GM12878 (cell line): ENCODE data around the gene GSS. TPM values are rescaled to one million over a fixed set of nuclear protein-coding genes. Genes with fewer than 3 reads are reported as not detected.

Source experiments
- ATAC-seq: fragments of 200-7000 bp; cut with Tn5 transposase; 3 replicates; pipeline ENCODE4 v1.9.1; 2020; ENCODE audit warnings: mild to moderate bottlenecking, moderate library complexity
- BruUV-seq: library from RNA; stranded (reverse); fragments of 400-500 nt; replicated peaks from 2 replicates; lab custom pipeline; 2021; lab: Mats Ljungman, UMichigan
- CTCF ChIA-PET: fragments of 300-600 bp; sonication (Branson Sonifier 250); formaldehyde crosslinking; extraction: SDS; loops from one replicate; lab custom pipeline; 2021; ENCODE audit warnings: inconsistent platforms; lab: Yijun Ruan, JAX
- POLR2A ChIA-PET: fragments of 350-600 bp; formaldehyde crosslinking; extraction: SDS; loops from one replicate; lab custom pipeline; 2021; ENCODE audit warnings: inconsistent platforms; lab: Charles Lee
- RAD21 ChIA-PET: fragments of 300-600 bp; sonication (Branson Sonifier 250); formaldehyde crosslinking; loops from one replicate; lab custom pipeline; 2023; ENCODE audit warnings: antibody characterized with exemption; ENCODE audit not compliant: unreplicated experiment; lab: Charles Lee
- SMC1A ChIA-PET: fragments of 300-600 bp; sonication (Branson Sonifier 250); formaldehyde crosslinking; loops from one replicate; lab custom pipeline; 2023; ENCODE audit not compliant: unreplicated experiment, uncharacterized antibody; lab: Charles Lee
- DNase-seq: peaks from one replicate; pipeline ENCODE4 v3.0.0-alpha.2; 2011; ENCODE audit warnings: low read depth, low spot score
- FAIRE-seq: peaks from 3 replicates; lab custom pipeline; 2011; peaks lifted over from hg19 to GRCh38; lab: Jason Lieb, UNC
- H2AFZ ChIP-seq: 2 replicates; pipeline ENCODE4 v1.6.0; 2011; ENCODE audit warnings: low read depth, low read length, control low read depth; ENCODE audit not compliant: control insufficient read depth
- H3K27ac ChIP-seq: 2 replicates; pipeline ENCODE4 v1.5.1; 2011; ENCODE audit warnings: control low read depth; ENCODE audit not compliant: control insufficient read depth, insufficient read depth
- H3K27me3 ChIP-seq, 2 experiments: replicated peaks in 1 of 2; 2 replicates each; pipeline versions ENCODE4 v1.6.0 to v1.6.1; 2011; ENCODE audit warnings: low read length in 1 of 2; ENCODE audit not compliant: control insufficient read depth in 2 of 2, insufficient read depth in 2 of 2
- H3K36me3 ChIP-seq, 2 experiments: 2 replicates each; pipeline ENCODE4 v1.5.1; 2011; ENCODE audit warnings: low read length in 1 of 2; ENCODE audit not compliant: control insufficient read depth in 2 of 2, insufficient read depth in 2 of 2
- H3K4me1 ChIP-seq: 2 replicates; pipeline ENCODE4 v1.6.1; 2011; ENCODE audit warnings: mild to moderate bottlenecking, low read length, moderate library complexity, mixed read lengths; ENCODE audit not compliant: control insufficient read depth, insufficient read depth
- H3K4me2 ChIP-seq: 2 replicates; pipeline ENCODE4 v1.6.0; 2011; ENCODE audit warnings: control low read depth; ENCODE audit not compliant: control insufficient read depth, insufficient read depth
- H3K4me3 ChIP-seq: fragments of 200-600 bp; sonication (generic); 2 replicates; pipeline ENCODE4 v1.5.1; 2016
- H3K79me2 ChIP-seq: 2 replicates; pipeline ENCODE4 v1.6.0; 2011; ENCODE audit warnings: low read length; ENCODE audit not compliant: control insufficient read depth, insufficient read depth
- H3K9ac ChIP-seq: 2 replicates; pipeline ENCODE4 v1.8.0; 2011; ENCODE audit warnings: low read length, control low read depth, mixed read lengths; ENCODE audit not compliant: control insufficient read depth, insufficient read depth
- H3K9me3 ChIP-seq: replicated peaks from 3 replicates; pipeline ENCODE4 v1.5.1; 2011; ENCODE audit warnings: mild to moderate bottlenecking, low read length; ENCODE audit not compliant: control insufficient read depth, insufficient read depth
- H4K20me1 ChIP-seq: 2 replicates; pipeline ENCODE4 v1.6.0; 2011; ENCODE audit not compliant: control insufficient read depth, insufficient read depth
- ATF7 ChIP-seq: fragments of 450-650 bp; IDR thresholded peaks from 2 replicates; pipeline ENCODE4 v1.6.1; 2016; ENCODE audit warnings: low read depth, mild to moderate bottlenecking
- FOXK2 ChIP-seq: fragments of 450-650 bp; IDR thresholded peaks from 2 replicates; pipeline ENCODE4 v1.6.1; 2017; ENCODE audit warnings: mild to moderate bottlenecking, moderate library complexity
- MTA3 ChIP-seq: IDR thresholded peaks from 2 replicates; pipeline ENCODE4 v1.6.1; 2012; ENCODE audit warnings: low read length, inconsistent platforms, borderline replicate concordance
- RCOR1 ChIP-seq: conservative IDR thresholded peaks from 2 replicates; pipeline ENCODE4 v1.6.1; 2012; ENCODE audit warnings: low read depth, low read length, improper control_type of control experiment
- SUPT20H ChIP-seq: IDR thresholded peaks from 2 replicates; pipeline ENCODE4 v1.6.1; 2011; ENCODE audit warnings: low read depth, mild to moderate bottlenecking, low read length, moderate library complexity, borderline replicate concordance; ENCODE audit not compliant: control insufficient read depth
- TBL1XR1 ChIP-seq: IDR thresholded peaks from 2 replicates; pipeline ENCODE4 v1.6.1; 2012; ENCODE audit warnings: low read depth, low read length, improper control_type of control experiment
- WGBS: methylation state at CpG from one replicate; pipeline ENCODE4 v1.1.6; 2016; ENCODE audit warnings: low lambda C conversion rate; ENCODE audit not compliant: insufficient replicate concordance, insufficient coverage; ENCODE audit errors: missing lambda C conversion rate; 5-methylcytosine and 5-hydroxymethylcytosine counted together
- in situ Hi-C: fragments of 300-500 bp; cut with MboI; formaldehyde crosslinking; loops from 9 replicates; pipeline ENCODE4 v1.14.3; 2018; ENCODE audit warnings: mixed read lengths
- intact Hi-C: fragments of 100-400 bp; cut with micrococcal nuclease; formaldehyde crosslinking; loops from one replicate; pipeline ENCODE4 v1.14.2; 2022; ENCODE audit not compliant: unreplicated experiment
- polyA plus RNA-seq, 11 experiments: library from polyadenylated mRNA; depleted of rRNA in 4 of 11; unstranded in 6 of 11; stranded (reverse) in 5 of 11; fragments of >200 nt; fragmentation: Nextera tagmentation in 4 of 11; fragmentation: Illumina TruSeq in 1 of 11; extraction: Ambion mirVana in 4 of 11; extraction: Trizol in 1 of 11; gene quantifications; 1 replicate in 1 of 11; 2 replicates in 10 of 11; pipeline versions ENCODE4 v1.2.1 to v1.2.3, GENCODE V29; 2011 to 2016; ENCODE audit warnings: inconsistent platforms in 2 of 11, missing spikeins in 2 of 11, low read depth in 1 of 11
- total RNA-seq, 4 experiments: library from RNA; depleted of rRNA in 3 of 4; stranded (reverse); fragments of >200 nt in 3 of 4; fragmentation: Illumina TruSeq in 1 of 4; extraction: Trizol in 1 of 4; gene quantifications; 2 replicates each; pipeline versions ENCODE4 v1.2.1 to v1.2.3, GENCODE V29; 2013 to 2021
- TF ChIP-seq, protein P1 (sequence below): fragments of 150-350 bp; IDR thresholded peaks from 2 replicates; pipeline ENCODE4 v1.6.1; 2016; ENCODE audit warnings: low read depth, low read length
- TF ChIP-seq, protein P2 (sequence below): fragments of 450-650 bp; IDR thresholded peaks from 2 replicates; pipeline ENCODE4 v1.6.1; 2016; ENCODE audit warnings: mild to moderate bottlenecking
- TF ChIP-seq, protein P3 (sequence below): fragments of 450-650 bp; IDR thresholded peaks from 2 replicates; pipeline ENCODE4 v1.6.1; 2017; ENCODE audit warnings: mild to moderate bottlenecking

GSS gene
- total and polyA plus RNA-seq, 10 of the 15 experiments (the other 5 are each of a cell fraction or from before 2014, with no cell fraction given): 12.7 to 120 (median 67.4) TPM

DNA sequence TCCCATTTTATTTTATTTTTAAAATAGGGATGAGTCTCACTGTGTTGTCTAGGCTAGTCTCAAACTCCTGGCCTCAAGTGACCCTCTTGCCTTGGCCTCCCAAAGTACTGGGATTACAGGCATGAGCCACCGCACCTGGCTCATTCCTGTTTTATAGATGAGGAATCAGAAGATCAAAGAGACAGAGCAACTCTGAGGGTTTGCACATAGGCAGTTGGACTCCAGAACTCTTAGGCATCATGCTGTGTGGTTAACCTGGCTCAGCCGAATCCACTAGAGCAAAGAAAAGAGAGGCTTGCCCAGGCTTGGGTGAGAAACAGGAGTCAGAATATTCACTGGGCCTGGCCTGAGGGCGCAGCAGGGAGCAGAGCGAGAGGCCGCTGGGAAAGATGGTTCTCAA lies 9.4 kb upstream of the GSS start:
- ATAC-seq: no peak
- no TSS peak for BruUV-seq
- DNase-seq: no peak
- H3K79me2 ChIP-seq: no peaks in the 10 kb centered on the region
- WGBS: 83% methylated on average over 5 of the region's 5 CpGs
- intact Hi-C loops: no loop called here
- no peak overlapping the region for H3K4me3 ChIP-seq
- no peak overlapping the region for H3K9ac ChIP-seq
- no peak overlapping the region for H2AFZ ChIP-seq
- no peaks in the 10 kb centered on the region for H3K27me3 ChIP-seq
- ChIA-PET CTCF (no interaction called here), POLR2A (no interaction called here), SMC1A (no interaction called here), RAD21 (no interaction called here)
- no peak overlapping the region for H3K27ac ChIP-seq
- no peaks in the 10 kb centered on the region for H3K9me3 ChIP-seq
- FAIRE-seq: no peak
- no peak overlapping the region for H3K4me2 ChIP-seq
- no peaks in the 10 kb centered on the region for H3K36me3 ChIP-seq
- in situ Hi-C loops: no loop called here
- TF ChIP-seq, protein P1, sequence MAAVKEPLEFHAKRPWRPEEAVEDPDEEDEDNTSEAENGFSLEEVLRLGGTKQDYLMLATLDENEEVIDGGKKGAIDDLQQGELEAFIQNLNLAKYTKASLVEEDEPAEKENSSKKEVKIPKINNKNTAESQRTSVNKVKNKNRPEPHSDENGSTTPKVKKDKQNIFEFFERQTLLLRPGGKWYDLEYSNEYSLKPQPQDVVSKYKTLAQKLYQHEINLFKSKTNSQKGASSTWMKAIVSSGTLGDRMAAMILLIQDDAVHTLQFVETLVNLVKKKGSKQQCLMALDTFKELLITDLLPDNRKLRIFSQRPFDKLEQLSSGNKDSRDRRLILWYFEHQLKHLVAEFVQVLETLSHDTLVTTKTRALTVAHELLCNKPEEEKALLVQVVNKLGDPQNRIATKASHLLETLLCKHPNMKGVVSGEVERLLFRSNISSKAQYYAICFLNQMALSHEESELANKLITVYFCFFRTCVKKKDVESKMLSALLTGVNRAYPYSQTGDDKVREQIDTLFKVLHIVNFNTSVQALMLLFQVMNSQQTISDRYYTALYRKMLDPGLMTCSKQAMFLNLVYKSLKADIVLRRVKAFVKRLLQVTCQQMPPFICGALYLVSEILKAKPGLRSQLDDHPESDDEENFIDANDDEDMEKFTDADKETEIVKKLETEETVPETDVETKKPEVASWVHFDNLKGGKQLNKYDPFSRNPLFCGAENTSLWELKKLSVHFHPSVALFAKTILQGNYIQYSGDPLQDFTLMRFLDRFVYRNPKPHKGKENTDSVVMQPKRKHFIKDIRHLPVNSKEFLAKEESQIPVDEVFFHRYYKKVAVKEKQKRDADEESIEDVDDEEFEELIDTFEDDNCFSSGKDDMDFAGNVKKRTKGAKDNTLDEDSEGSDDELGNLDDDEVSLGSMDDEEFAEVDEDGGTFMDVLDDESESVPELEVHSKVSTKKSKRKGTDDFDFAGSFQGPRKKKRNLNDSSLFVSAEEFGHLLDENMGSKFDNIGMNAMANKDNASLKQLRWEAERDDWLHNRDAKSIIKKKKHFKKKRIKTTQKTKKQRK: no peak
- no peak for TF ChIP-seq FOXK2
- TF ChIP-seq MTA3: no peak
- no peak for TF ChIP-seq RCOR1
- TF ChIP-seq, protein P2, sequence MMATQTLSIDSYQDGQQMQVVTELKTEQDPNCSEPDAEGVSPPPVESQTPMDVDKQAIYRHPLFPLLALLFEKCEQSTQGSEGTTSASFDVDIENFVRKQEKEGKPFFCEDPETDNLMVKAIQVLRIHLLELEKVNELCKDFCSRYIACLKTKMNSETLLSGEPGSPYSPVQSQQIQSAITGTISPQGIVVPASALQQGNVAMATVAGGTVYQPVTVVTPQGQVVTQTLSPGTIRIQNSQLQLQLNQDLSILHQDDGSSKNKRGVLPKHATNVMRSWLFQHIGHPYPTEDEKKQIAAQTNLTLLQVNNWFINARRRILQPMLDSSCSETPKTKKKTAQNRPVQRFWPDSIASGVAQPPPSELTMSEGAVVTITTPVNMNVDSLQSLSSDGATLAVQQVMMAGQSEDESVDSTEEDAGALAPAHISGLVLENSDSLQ: no peak
- TF ChIP-seq TBL1XR1: no peak
- TF ChIP-seq SUPT20H: no peak
- no peak for TF ChIP-seq ATF7
- TF ChIP-seq, protein P3, sequence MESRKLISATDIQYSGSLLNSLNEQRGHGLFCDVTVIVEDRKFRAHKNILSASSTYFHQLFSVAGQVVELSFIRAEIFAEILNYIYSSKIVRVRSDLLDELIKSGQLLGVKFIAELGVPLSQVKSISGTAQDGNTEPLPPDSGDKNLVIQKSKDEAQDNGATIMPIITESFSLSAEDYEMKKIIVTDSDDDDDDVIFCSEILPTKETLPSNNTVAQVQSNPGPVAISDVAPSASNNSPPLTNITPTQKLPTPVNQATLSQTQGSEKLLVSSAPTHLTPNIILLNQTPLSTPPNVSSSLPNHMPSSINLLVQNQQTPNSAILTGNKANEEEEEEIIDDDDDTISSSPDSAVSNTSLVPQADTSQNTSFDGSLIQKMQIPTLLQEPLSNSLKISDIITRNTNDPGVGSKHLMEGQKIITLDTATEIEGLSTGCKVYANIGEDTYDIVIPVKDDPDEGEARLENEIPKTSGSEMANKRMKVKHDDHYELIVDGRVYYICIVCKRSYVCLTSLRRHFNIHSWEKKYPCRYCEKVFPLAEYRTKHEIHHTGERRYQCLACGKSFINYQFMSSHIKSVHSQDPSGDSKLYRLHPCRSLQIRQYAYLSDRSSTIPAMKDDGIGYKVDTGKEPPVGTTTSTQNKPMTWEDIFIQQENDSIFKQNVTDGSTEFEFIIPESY: no peak
- no peaks in the 10 kb centered on the region for H4K20me1 ChIP-seq
- no peaks in the 10 kb centered on the region for H3K4me1 ChIP-seq
